HepG2 (cell line): ENCODE results near the gene TNFSF11. TPM values are rescaled to one million over a fixed set of nuclear protein-coding genes. Genes with fewer than 3 reads are reported as not detected.

ENCODE experiments used
- ATAC-seq: fragments of 200-7000 bp; cut with Tn5 transposase; 3 replicates; pipeline ENCODE4 v1.9.1; 2020; ENCODE audit warnings: mild to moderate bottlenecking, moderate library complexity
- BruUV-seq: library from RNA; stranded (reverse); fragments of 400-500 nt; replicated peaks from 2 replicates; lab custom pipeline; 2021; lab: Mats Ljungman, UMichigan
- CTCF ChIA-PET: fragments of 300-600 bp; formaldehyde crosslinking; extraction: SDS; loops from one replicate; lab custom pipeline; 2021; ENCODE audit warnings: low total read pairs, inconsistent platforms, low intra/inter-chr PET ratio; lab: Yijun Ruan, JAX
- POLR2A ChIA-PET: fragments of 350-600 bp; sonication (Branson Sonifier 250); formaldehyde crosslinking; loops from one replicate; lab custom pipeline; 2020; ENCODE audit warnings: antibody characterized with exemption, inconsistent platforms; lab: Yijun Ruan, JAX
- DNase-seq: peaks from one replicate; pipeline ENCODE4 v3.0.0-alpha.2; 2015; ENCODE audit warnings: low spot score
- FAIRE-seq: peaks from 3 replicates; lab custom pipeline; 2011; peaks lifted over from hg19 to GRCh38; lab: Jason Lieb, UNC
- H2AFZ ChIP-seq: one replicate; pipeline ENCODE4 v1.6.1; 2011; ENCODE audit warnings: low read length, inconsistent platforms
- H3K27ac ChIP-seq: fragments of 300-600 bp; 3 replicates; pipeline ENCODE4 v1.8.0; 2011; ENCODE audit warnings: mixed run types, mild to moderate bottlenecking, mixed read lengths, low read length, inconsistent platforms; ENCODE audit not compliant: insufficient read depth; ENCODE audit errors: extremely low read length
- H3K27me3 ChIP-seq, 2 experiments: fragments of 200-600 bp in 1 of 2; 2 replicates in 1 of 2; 3 replicates in 1 of 2; pipeline versions ENCODE4 v1.6.0 to v1.8.0; 2011; ENCODE audit warnings: low read length in 2 of 2, mild to moderate bottlenecking in 2 of 2, moderate library complexity in 2 of 2, inconsistent platforms in 1 of 2; ENCODE audit not compliant: insufficient read depth in 2 of 2, control insufficient read depth in 1 of 2
- H3K36me3 ChIP-seq, 2 experiments: fragments of 200-600 bp in 1 of 2; replicated peaks in 1 of 2; 2 replicates in 1 of 2; 3 replicates in 1 of 2; pipeline versions ENCODE4 v1.5.1 to v1.8.0; 2011; ENCODE audit warnings: low read length in 2 of 2, inconsistent platforms in 1 of 2; ENCODE audit not compliant: insufficient read depth in 2 of 2, control insufficient read depth in 1 of 2
- H3K4me1 ChIP-seq: 2 replicates; pipeline ENCODE4 v1.5.1; 2012; ENCODE audit warnings: low read length, inconsistent platforms; ENCODE audit not compliant: insufficient read depth
- H3K4me2 ChIP-seq: 2 replicates; pipeline ENCODE4 v1.6.0; 2011; ENCODE audit warnings: low read depth, low read length, inconsistent platforms
- H3K4me3 ChIP-seq, 3 experiments: fragments of 200-600 bp in 1 of 3; sonication (generic), shearing (Covaris generic) in 1 of 3; replicated peaks in 1 of 3; 2 replicates each; pipeline ENCODE4 v1.5.1; 2011 to 2016; ENCODE audit warnings: low read length in 3 of 3, inconsistent platforms in 2 of 3, low read depth in 2 of 3, mild to moderate bottlenecking in 2 of 3, control low read depth in 1 of 3, mixed read lengths in 1 of 3; ENCODE audit not compliant: insufficient read depth in 1 of 3
- H3K79me2 ChIP-seq: one replicate; pipeline ENCODE4 v1.6.1; 2011; ENCODE audit warnings: low read length, inconsistent platforms; ENCODE audit not compliant: insufficient read depth
- H3K9ac ChIP-seq: 2 replicates; pipeline ENCODE4 v1.6.0; 2011; ENCODE audit warnings: mild to moderate bottlenecking, low read depth, low read length, inconsistent platforms; ENCODE audit not compliant: insufficient read depth
- H3K9me3 ChIP-seq: 2 replicates; pipeline ENCODE4 v1.5.1; 2012; ENCODE audit warnings: mild to moderate bottlenecking, low read length
- H4K20me1 ChIP-seq: 2 replicates; pipeline ENCODE4 v1.6.0; 2011; ENCODE audit warnings: inconsistent platforms, mild to moderate bottlenecking, low read length, moderate library complexity; ENCODE audit not compliant: insufficient read depth
- E2F1 ChIP-seq: sonication (generic); formaldehyde crosslinking; IDR thresholded peaks from 2 replicates; pipeline ENCODE4 v1.5.0; 2020; ENCODE audit warnings: missing genetic modification reagents
- FOXO4 ChIP-seq: sonication (generic); formaldehyde crosslinking; conservative IDR thresholded peaks from 2 replicates; pipeline ENCODE4 v1.8.1; 2023; ENCODE audit warnings: missing genetic modification reagents
- HNRNPK ChIP-seq: fragments of 200-400 bp; formaldehyde crosslinking; IDR thresholded peaks from 2 replicates; pipeline ENCODE4 v1.6.1; 2018; ENCODE audit warnings: low read length, low read depth, moderate library complexity, mild to moderate bottlenecking; ENCODE audit not compliant: poor library complexity, severe bottlenecking
- HOXA7 ChIP-seq: sonication (generic); formaldehyde crosslinking; IDR thresholded peaks from 2 replicates; pipeline ENCODE4 v1.8.1; 2022; ENCODE audit warnings: mild to moderate bottlenecking, missing genetic modification reagents, moderate library complexity
- MAFK ChIP-seq, 2 experiments: IDR thresholded peaks in 1 of 2; conservative IDR thresholded peaks in 1 of 2; 2 replicates each; pipeline ENCODE4 v1.6.1; 2011; ENCODE audit warnings: improper control_type of control experiment in 2 of 2, low read length in 2 of 2
- NFIC ChIP-seq: IDR thresholded peaks from 2 replicates; pipeline ENCODE4 v1.6.1; 2012; ENCODE audit warnings: mild to moderate bottlenecking, low read length, inconsistent platforms
- RAD51 ChIP-seq: fragments of 450-650 bp; IDR thresholded peaks from 2 replicates; pipeline ENCODE4 v1.6.1; 2016; ENCODE audit warnings: borderline replicate concordance
- ZNF512B ChIP-seq: sonication (generic); formaldehyde crosslinking; IDR thresholded peaks from 2 replicates; pipeline ENCODE4 v1.5.1; 2020; ENCODE audit warnings: missing genetic modification reagents, mild to moderate bottlenecking, borderline replicate concordance
- ZNF747 ChIP-seq: sonication (generic); formaldehyde crosslinking; IDR thresholded peaks from 2 replicates; pipeline ENCODE4 v1.8.1; 2023; ENCODE audit warnings: missing genetic modification reagents, mild to moderate bottlenecking, borderline replicate concordance
- WGBS: methylation state at CpG from one replicate; pipeline ENCODE4 v1.1.6; 2017; ENCODE audit warnings: low lambda C conversion rate; 5-methylcytosine and 5-hydroxymethylcytosine counted together
- in situ Hi-C: cut with HindIII; loops from 2 replicates; pipeline ENCODE4 v1.10.0; 2017; ENCODE audit warnings: low pct_unique_long_range_greater_than_20kb; ENCODE audit not compliant: extremely low pct_ligation_motif_present
- intact Hi-C: fragments of 100-400 bp; cut with micrococcal nuclease; formaldehyde crosslinking; loops from one replicate; pipeline ENCODE4 v1.10.0; 2022; ENCODE audit not compliant: unreplicated experiment
- polyA plus RNA-seq, 8 experiments: library from polyadenylated mRNA; depleted of rRNA in 3 of 8; stranded (reverse) in 7 of 8; unstranded in 1 of 8; fragments of >200 nt; fragmentation: Illumina TruSeq in 4 of 8; extraction: Trizol in 4 of 8; gene quantifications; 2 replicates each; pipeline versions ENCODE4 v1.2.1 to v1.2.3, GENCODE V29; 2011 to 2016; ENCODE audit warnings: low read depth in 4 of 8, missing spikeins in 1 of 8, mixed read lengths in 1 of 8; ENCODE audit not compliant: insufficient read depth in 1 of 8
- total RNA-seq, 5 experiments: library from RNA; depleted of rRNA; stranded (reverse); fragments of >200 nt; fragmentation: Illumina TruSeq; extraction: Trizol; gene quantifications; 2 replicates each; pipeline ENCODE4 v1.2.3, GENCODE V29; 2016; ENCODE audit warnings: low read depth in 1 of 5

The TNFSF11 gene
- total and polyA plus RNA-seq, 2 of the 13 experiments (the other 11 are each of a cell fraction or from before 2014, with no cell fraction given): 0.03 TPM; not detected in 1

GRCh38 chr13:42612021-42612765 lies 38.2 kb downstream of the TNFSF11 start:
- H4K20me1 ChIP-seq: no peaks in the 10 kb centered on the region
- H3K4me3 ChIP-seq: no peak overlapping the region
- POLR2A ChIA-PET: no interaction called here
- 30% methylated on average over 7 of the region's 7 CpGs for WGBS
- no peaks in the 10 kb centered on the region for H3K79me2 ChIP-seq
- no peak overlapping the region for H3K4me2 ChIP-seq
- no peak for FAIRE-seq
- ATAC-seq: no peak
- CTCF ChIA-PET: no interaction called here
- no peak for DNase-seq
- BruUV-seq: no TSS peak
- no peak overlapping the region for H3K9ac ChIP-seq
- in situ Hi-C loops (no loop called here), intact Hi-C loops (no loop called here)
- TF ChIP-seq ZNF747 (CRISPR knock-in tag) (no peak), FOXO4 (CRISPR knock-in tag) (no peak)
- H3K36me3 ChIP-seq: no peaks in the 10 kb centered on the region
- H3K27me3 ChIP-seq: no peaks in the 10 kb centered on the region
- no peak overlapping the region for H3K27ac ChIP-seq
- H3K9me3 ChIP-seq: no peaks in the 10 kb centered on the region
- no peaks in the 10 kb centered on the region for H3K4me1 ChIP-seq
- no peak overlapping the region for H2AFZ ChIP-seq

GRCh38 chr13:42614436-42615035 lies 40.6 kb downstream of the TNFSF11 start:
- no TSS peak for BruUV-seq
- POLR2A ChIA-PET: no interaction called here
- in situ Hi-C loops: no loop called here
- no peak for TF ChIP-seq ZNF512B (CRISPR knock-in tag)
- TF ChIP-seq HNRNPK: no peak
- TF ChIP-seq HOXA7: no peak
- no peak for TF ChIP-seq RAD51
- no peak for TF ChIP-seq MAFK (conservative IDR thresholded peaks at IDR 0.05 in 1 of 2, IDR thresholded peaks at IDR 0.05 in 1 of 2; ENCODE audit: low read length in 2 of 2)
- no peak for TF ChIP-seq E2F1 (CRISPR knock-in tag)
- no peak for TF ChIP-seq NFIC

More at GRCh38 chr13:42614436-42615035, 40.6 kb downstream of the TNFSF11 start:
- DNase-seq (no peak), FAIRE-seq (no peak), ATAC-seq (no peak)
- Histone ChIP-seq H3K27me3 (no peaks in the 10 kb centered on the region), H2AFZ (no peak overlapping the region), H3K9me3 (no peaks in the 10 kb centered on the region), H3K4me3 (no peak overlapping the region), H4K20me1 (no peaks in the 10 kb centered on the region), H3K9ac (no peak overlapping the region), H3K36me3 (no peaks in the 10 kb centered on the region), H3K79me2 (no peaks in the 10 kb centered on the region), H3K4me1 (no peaks in the 10 kb centered on the region), H3K27ac (no peak overlapping the region), H3K4me2 (no peak overlapping the region)
- WGBS: 5% methylated on average over 2 of the region's 3 CpGs
- CTCF ChIA-PET: no interaction called here
- intact Hi-C loops: no loop called here
